Right kidney (tissue), 9 donors: ENCODE measurements around the gene AP1G1.
"Not testable (repeated sequence)": the region's sequence is repeated elsewhere in the genome, so short reads cannot be mapped to it uniquely, and the experiment has no call there.

Source experiments
- DNase-seq: peaks from one replicate; pipeline ENCODE4 v3.0.0-alpha.2; 2016
- long read RNA-seq, 8 donors: transcript quantifications; one replicate each; lab custom pipeline, GENCODE V29; 2026

The AP1G1 gene
- long read RNA-seq, donor 1, full-length matches to known transcripts, result 1 of 50 reads
- long read RNA-seq, donor 1, partial matches to known transcripts, result 7 of 50 reads
- long read RNA-seq, donor 1, other reads (novel, unspliced or antisense), result 42 of 50 reads
- long read RNA-seq, donor 2, result 0 reads
- long read RNA-seq, donor 3, result 0 reads
- long read RNA-seq, donor 4, partial matches to known transcripts, result 5 of 6 reads
- long read RNA-seq, donor 4, other reads (novel, unspliced or antisense), result 0 of 6 reads
- long read RNA-seq, donor 5, full-length matches to known transcripts, result 1 of 13 reads
- long read RNA-seq, donor 5, partial matches to known transcripts, result 12 of 13 reads
- long read RNA-seq, donor 5, other reads (novel, unspliced or antisense), result 0 of 13 reads
- long read RNA-seq, donor 6, full-length matches to known transcripts, result 2 of 14 reads
- long read RNA-seq, donor 6, partial matches to known transcripts, result 12 of 14 reads
- long read RNA-seq, donor 6, other reads (novel, unspliced or antisense), result 0 of 14 reads
- long read RNA-seq, donor 7, result 0 reads
- long read RNA-seq, donor 8, full-length matches to known transcripts, result 4 of 4 reads
- long read RNA-seq, donor 8, partial matches to known transcripts, result 0 of 4 reads
- long read RNA-seq, donor 8, other reads (novel, unspliced or antisense), result 0 of 4 reads

GRCh38 chr16:71808593-71809459 is at the start of gene AP1G1:
Gene AP1G1 (minus strand): TSS chr16:71808834. CDS start chr16:71789479, 19,355 bp downstream.
- DNase-seq, result peak; percentile 99

GRCh38 chr16:71855937-71856662 is 47.5 kb upstream of the AP1G1 start:
- no peak for DNase-seq

- no peak for DNase-seq
Measured at GRCh38 chr16:71854369-71854948, 45.8 kb upstream of the AP1G1 start.

- DNase-seq, result no peak
Measured at GRCh38 chr16:71853413-71853812, 44.8 kb upstream of the AP1G1 start.

- DNase-seq, result no peak
Measured at GRCh38 chr16:71852561-71852960, 43.9 kb upstream of the AP1G1 start.

GRCh38 chr16:71852158-71852557 is 43.5 kb upstream of the AP1G1 start:
- DNase-seq, result no peak

- no peak for DNase-seq
Measured at GRCh38 chr16:71851746-71852145, 43.1 kb upstream of the AP1G1 start.

- DNase-seq, result no peak
Measured at GRCh38 chr16:71848622-71849021, 40.0 kb upstream of the AP1G1 start.

GRCh38 chr16:71847096-71847495 is 38.5 kb upstream of the AP1G1 start:
- DNase-seq, result no peak

- DNase-seq, result peak; percentile 47
Measured at GRCh38 chr16:71846431-71846830, 37.8 kb upstream of the AP1G1 start.

GRCh38 chr16:71845639-71846430 is 37.2 kb upstream of the AP1G1 start, which contains the start of gene ATXN1L:
Gene ATXN1L (plus strand): TSS chr16:71845976. CDS start chr16:71849741, 3,765 bp downstream.
- DNase-seq, result peak; percentile 89

GRCh38 chr16:71843572-71843971 is 34.9 kb upstream of the AP1G1 start:
- DNase-seq, result no peak

GRCh38 chr16:71840052-71840451 is 31.4 kb upstream of the AP1G1 start:
- DNase-seq, result no peak

GRCh38 chr16:71837150-71837549 is 28.5 kb upstream of the AP1G1 start:
- DNase-seq, result no peak

- DNase-seq, result no peak
Measured at GRCh38 chr16:71834291-71834690, 25.7 kb upstream of the AP1G1 start.

GRCh38 chr16:71832112-71832511 is 23.5 kb upstream of the AP1G1 start:
- not testable (repeated sequence) for DNase-seq

GRCh38 chr16:71831698-71832097 is 23.1 kb upstream of the AP1G1 start:
- DNase-seq, result not testable (repeated sequence)

- DNase-seq, result no peak
Measured at GRCh38 chr16:71830359-71830758, 21.7 kb upstream of the AP1G1 start.

GRCh38 chr16:71826533-71827017 is 17.9 kb upstream of the AP1G1 start:
- no peak for DNase-seq

GRCh38 chr16:71817155-71817500 is 8.5 kb upstream of the AP1G1 start:
- not testable (repeated sequence) for DNase-seq
